HL-60/S4 treated with retinoic acid at 250 ng/mL for 4 days and 3 days (cell line): Measurements from ENCODE around the gene TNFRSF11A.

Source experiments
- in situ Hi-C: fragments of 300-500 bp; cut with MboI; formaldehyde crosslinking; loops from 2 replicates; pipeline ENCODE4 v1.7.0; 2022; ENCODE audit warnings: low sequenced_read_pairs

The TNFRSF11A gene

DNA sequence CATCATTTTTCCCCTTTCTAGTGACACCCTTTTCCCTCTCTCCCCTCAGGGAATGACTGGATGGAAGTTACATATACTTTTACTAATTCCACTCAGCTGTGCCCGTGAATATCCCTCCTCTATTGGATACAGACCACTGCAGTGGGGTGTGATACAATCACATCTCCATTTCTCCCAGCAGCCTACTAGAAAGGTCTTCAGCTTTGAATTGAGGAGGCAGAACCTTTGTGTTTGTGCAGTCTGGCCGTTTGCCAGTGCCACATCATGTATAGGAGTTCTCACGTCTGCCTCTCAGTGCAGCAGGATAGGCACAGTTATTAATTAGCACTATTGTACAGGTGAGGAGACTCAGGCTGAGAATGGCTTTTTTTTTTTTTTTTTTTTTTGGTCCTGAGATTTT lies 16.4 kb downstream of the TNFRSF11A start:
- in situ Hi-C loops = no loop called here

DNA sequence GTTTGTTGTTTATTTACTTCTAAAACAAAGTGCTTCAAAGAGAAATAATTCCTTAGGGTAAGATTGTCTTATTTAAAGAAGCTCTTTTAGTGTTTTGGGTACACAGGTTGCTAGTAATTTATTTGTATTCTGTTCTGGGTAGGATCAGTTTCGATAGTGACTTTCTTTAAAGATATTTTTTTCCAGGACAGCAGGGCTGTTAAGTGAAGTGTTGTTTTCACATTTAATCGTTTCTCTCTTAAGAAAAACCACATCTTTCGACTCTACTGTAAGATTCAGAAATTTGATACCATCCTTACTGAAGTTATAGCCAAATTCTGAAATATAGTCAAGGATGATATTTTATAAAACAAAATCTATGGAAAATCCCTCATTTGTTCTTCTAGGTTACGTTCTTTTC lies 17.8 kb downstream of the TNFRSF11A start:
- in situ Hi-C loops = no loop called here

DNA sequence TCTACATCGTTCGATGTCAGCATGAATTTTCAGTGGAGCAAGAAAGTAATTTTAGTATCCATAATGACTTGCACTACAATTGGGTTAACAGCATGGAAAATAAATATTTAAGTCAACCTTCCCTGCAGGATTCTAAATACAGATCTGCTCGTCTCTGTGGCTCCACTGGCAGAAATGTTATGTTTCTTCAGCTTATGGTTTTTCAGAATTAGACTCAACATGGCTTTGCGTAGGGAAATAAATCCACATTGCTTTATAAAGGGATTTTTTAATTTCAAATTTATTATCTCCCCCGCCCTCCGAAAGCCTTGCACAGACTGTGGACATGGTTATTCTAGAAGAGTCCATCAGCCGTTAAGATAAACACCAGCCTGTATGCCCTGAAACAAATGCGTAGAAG lies 18.2 kb downstream of the TNFRSF11A start:
- in situ Hi-C loops = no loop called here

DNA sequence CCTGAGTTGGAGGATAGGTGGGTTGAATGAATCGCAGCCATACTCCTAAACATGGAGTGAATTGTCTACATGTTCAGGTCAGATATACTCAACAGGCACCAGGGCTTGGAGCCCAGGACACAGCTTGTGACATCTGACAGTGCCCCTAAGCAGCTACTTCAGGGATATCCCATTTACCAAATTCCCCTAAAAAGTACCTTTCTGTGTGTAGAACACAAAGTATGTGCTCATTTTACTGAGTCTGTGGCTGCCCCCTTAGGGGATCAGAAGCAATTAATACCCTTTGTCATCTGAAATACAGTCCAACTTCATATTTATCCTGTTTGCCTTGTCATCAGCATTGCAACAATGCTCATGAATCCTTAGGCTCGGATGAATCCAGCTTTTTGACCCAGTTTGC lies 20.8 kb downstream of the TNFRSF11A start:
- in situ Hi-C loops = no loop called here

DNA sequence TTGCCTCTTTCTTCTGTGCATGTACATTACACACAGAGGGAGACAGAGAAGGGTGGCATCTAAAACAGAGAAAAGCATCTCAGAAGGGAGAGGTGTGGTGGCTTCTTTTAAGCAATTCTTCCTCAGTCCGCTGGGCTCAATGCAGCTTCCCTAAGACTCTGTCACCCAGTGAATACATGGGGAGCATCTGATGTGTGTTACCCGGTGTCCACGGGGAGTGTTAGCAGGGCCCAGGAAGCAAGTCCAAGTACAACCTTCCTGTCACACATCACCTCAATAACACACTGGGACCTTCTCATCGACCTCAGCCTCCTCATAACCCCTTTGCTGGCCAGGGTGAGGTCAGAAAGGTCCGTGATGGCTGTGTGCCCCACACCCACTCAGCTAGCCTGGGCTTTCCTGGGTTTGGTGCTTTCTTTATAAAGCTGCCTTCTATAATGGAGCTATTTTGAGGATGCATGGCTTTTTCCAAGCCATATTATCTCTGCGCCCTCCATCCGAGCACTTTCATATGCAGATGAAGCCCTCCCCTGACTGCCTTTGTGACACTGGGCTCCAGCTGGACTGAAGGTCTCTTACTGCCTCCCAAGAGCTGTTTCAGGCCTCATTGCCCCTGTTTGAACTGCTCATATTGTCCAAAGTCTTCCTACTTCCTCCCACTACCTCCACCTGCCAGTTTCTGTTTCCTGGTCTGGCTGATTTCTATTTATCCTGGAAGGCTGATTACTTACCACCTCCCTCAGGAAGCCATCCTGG lies 21.4 kb downstream of the TNFRSF11A start:
- in situ Hi-C loops = no loop called here

DNA sequence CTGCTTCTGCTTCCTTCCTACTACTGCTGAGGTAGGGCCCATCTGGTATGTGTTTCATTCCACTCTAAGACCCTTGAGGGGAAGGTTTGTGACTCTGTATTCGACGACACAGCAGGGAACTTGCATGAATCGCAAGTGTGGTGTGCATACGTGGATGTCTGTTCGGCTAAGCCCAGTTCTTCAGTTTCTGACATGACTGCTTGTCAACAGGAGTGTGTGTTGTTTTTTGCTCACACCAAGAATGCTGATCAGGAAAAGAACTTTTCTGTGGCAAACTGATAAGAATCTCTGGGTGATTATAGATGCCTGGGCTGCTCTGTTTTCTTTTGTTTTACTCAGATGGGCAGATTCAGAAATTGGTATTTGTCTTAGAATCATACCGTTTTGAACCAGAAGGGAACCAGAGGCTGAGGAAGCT lies 22.0 kb downstream of the TNFRSF11A start:
- in situ Hi-C loops = no loop called here

DNA sequence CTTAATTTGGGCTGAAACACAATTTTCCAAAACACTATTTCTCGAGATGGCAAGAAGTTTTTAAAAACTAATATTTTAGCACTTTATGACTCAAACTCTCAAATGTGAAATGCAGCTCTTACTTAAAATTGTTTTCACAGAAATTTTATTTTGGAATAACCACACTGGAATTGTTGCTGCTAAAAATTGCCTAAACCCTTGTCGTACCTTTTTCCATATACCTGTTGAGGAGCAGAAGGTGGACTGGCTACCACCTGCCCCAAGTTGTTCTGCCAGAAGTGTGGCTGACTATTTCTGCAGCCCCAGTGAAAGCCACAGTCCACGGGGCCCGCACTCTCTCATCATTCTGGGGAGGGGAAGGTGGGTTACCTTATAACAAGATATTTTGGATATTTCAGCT lies 23.4 kb downstream of the TNFRSF11A start:
- in situ Hi-C loops = no loop called here

DNA sequence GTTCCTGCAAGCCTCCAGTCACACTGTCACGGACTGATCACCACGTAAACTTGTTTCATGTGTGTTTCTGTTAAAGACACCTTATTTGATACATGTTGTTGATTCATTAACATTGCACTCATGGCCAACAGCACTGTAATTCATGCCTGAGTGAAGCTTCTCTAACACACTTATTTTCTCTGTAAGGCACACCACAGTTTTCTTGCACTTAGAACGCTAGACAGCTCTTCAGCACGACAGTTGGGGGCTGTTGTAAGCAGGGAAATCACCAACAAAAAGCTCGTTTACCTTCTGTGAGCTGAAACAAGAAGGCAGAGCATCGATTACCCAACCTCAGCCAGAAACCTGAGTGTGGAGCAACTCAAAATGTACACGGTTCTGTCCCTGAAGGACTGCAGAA lies 28.1 kb downstream of the TNFRSF11A start:
- in situ Hi-C loops = no loop called here

DNA sequence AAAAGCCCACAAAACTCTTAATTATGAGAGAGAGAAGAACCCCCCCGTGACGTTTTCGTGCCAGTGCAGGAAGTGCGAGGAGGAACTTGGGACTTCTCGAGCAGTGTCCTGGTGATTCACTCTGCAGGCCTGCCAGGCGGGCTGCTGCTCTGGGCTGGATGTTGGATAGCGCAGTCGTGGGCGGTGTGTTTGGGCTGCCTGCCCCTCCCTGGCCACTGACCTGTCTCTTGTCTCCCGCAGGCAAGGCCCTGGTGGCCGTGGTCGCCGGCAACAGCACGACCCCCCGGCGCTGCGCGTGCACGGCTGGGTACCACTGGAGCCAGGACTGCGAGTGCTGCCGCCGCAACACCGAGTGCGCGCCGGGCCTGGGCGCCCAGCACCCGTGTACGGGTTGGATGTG lies 29.0 kb downstream of the TNFRSF11A start:
- in situ Hi-C loops = no loop called here

DNA sequence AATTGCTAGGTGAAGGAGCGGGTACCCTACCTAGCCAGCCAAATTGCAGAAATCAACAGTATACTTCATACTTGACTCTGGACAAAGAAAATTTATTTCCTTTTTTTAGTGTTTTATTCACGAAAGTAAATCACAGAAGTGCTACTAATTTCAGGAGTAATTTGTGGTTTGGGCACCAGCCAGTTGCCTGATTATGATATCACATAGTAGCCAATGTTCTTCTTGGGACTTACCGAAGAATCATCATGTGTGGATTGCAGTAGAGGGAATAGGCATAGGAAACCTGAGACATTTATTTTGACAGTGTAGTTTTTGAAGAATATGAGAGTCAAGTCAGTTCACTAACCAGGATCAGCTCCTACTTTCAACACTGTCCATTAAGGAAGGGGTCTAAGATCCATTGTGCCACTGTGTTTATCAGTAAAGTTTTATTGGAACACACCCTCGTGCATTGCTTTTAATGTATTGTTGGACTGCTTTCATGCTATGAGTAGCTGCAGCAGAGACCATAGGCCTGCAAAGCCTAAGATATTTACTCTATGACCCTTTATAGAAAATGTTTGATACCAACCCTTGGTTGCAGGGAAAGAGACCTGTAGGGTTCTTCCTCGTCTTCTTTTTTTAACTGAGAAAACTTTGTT lies 32.1 kb downstream of the TNFRSF11A start:
- in situ Hi-C loops = no loop called here

DNA sequence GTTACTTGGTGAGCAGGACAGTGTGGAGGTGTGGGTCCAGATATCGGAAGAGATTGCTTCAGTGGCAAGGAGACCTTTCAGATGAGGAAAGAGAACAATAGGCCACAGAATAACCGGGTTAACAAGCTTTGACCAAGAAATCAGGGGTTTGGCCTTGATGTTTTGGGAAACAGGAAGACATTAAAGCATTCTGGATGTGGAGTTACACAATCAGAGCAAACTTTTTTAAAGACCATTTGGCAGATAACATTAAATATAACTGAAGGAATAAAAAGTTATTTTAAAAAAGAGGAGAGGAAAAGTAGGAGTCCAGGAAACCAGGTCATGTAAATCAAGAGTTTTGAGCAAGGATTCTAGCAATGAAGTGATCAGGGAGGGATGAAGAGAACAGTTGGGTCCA lies 35.7 kb downstream of the TNFRSF11A start:
- in situ Hi-C loops = no loop called here

DNA sequence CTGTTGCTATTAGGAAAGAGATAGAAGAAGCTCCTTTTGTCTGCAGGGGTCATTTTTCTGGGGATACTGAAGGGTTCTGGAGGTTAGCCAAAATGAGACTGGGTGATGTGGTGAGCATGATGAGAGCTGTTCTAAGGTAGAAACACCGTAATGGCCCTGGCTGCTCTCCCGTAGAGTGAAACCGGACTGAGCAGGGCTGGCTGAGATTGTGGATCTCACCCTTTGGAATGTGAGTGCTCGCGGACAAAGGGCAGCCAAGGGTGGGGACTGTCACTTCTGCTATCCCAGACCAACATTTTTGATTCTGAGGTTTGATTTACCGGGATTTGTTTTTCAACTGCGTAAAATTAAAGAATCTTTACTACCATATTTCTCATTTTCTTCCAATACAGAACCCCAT lies 36.2 kb downstream of the TNFRSF11A start:
- in situ Hi-C loops = no loop called here

DNA sequence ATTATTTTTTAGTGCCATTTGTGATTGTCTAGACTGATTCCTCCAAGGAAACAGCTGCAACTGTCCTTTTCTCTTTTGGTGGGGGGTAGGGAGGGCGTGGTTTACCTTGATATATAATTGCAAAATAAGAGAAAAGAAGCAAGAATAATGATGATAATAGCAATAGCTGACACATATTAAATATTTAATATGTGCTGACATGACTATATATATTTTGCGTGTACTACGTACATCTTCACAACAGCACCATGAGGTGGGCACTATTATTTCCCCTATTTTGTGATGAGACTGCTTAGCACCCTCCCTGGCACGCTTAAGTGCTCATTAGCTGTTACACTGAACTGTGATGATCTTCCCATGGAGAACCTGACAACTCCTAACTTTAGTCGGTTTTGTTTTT lies 39.4 kb downstream of the TNFRSF11A start:
- in situ Hi-C loops = no loop called here

DNA sequence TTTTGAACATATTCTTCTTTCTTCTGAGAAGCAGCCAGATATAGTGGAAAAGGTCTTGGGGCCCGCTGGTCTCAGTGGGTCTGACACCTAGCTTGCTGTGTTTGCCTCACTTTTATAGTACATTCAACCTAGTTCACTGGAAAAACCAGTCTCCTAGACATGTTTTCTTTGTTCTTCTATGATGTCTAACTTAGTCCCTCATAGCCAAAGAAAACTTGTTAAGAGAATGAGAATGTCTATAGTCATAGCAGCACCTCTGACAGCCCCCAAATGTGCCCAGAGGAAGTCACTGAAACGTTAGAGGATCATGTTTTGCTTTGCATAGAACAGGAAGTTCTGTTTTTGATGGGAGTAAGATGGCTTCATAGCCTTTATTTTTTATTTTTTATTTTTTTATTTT lies 40.3 kb downstream of the TNFRSF11A start:
- in situ Hi-C loops = no loop called here

DNA sequence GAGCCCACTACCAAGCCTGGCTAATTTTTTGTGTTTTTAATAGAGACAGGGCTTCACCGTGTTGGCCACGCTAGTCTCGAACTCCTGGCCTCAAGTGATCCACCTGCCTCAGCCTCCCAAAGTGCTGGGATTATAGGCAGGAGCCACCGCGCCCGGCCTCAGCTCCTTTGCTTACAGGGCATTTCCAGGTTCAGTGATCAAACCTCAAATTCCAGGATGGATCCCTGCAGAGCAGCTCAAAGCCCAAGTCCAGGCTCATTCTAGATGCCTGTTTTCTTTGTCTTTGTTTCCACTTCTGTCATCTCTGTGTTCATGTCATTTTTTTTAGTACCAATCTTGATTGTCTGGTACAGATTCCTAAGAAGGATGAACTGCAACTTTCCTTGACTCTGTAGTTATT lies 41.9 kb downstream of the TNFRSF11A start:
- in situ Hi-C loops = no loop called here

DNA sequence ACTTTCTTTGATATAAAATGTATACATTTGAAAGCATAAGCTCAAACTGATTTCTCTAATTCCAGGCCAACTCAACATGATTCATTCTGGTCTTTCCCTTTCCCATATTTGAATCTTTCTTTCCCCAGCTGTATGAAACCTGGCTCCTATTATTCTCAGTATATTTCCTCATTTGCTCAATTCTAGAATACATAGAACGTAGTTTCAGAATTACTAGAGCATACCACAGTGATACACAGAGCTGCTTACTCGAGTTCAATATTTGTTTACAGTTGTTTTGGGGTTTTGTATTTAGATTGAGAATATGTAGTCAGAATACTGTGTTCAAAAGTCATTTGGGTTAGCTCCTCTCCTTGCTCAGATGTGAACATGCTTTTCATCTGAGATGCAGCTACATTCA lies 43.0 kb downstream of the TNFRSF11A start:
- in situ Hi-C loops = no loop called here

DNA sequence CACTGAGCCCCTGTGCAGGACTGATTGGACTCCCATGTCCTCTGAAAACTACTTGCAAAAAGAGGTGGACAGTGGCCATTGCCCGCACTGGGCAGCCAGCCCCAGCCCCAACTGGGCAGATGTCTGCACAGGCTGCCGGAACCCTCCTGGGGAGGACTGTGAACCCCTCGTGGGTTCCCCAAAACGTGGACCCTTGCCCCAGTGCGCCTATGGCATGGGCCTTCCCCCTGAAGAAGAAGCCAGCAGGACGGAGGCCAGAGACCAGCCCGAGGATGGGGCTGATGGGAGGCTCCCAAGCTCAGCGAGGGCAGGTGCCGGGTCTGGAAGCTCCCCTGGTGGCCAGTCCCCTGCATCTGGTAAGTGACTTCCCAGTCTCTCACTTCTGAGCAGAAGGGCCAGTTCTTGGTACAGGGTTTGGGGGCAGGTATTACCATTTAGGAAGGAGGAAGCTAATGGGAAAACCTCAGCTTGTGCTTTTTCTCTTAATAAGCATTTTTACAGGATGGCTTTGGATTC lies 44.1 kb downstream of the TNFRSF11A start:
- in situ Hi-C loops = no loop called here

DNA sequence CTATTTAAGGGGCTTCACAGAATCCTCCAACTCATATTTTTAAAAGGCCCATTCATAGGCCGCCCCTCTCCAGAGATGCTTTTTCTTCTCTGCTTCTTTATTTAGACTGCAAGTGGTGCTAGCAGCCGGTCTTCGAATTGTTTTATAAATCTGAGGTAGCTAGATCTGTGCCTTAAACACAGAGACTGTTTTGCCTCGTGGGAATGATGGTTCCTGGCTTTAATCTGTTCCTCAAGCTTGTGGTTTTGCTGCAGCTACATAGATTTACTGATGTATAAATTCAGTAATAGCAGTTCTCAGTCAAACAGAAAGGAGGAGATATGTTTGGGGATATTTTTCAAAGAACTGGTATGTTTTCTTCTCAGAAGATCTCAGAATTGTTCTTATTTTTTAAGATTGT lies 45.3 kb downstream of the TNFRSF11A start:
- in situ Hi-C loops = no loop called here

DNA sequence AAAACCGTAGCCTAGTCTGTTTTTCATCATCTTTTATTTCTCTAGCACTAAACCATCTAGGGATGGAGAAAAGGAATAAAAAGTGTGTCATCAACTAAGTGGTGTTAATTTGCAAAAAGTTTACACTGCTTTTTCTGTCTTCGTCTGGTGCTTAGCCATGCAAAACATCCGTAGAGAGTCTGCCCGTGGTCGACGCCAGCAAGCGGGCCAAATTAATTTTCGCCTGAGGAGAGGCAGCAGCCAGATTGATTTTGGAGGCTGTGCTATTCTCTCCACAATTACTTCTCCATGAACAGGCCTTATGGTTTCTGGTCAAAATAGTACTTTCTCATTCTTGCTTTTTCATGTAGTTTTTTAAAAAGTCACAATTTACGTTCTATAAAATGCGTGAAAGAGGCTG lies 46.3 kb downstream of the TNFRSF11A start:
- in situ Hi-C loops = no loop called here

DNA sequence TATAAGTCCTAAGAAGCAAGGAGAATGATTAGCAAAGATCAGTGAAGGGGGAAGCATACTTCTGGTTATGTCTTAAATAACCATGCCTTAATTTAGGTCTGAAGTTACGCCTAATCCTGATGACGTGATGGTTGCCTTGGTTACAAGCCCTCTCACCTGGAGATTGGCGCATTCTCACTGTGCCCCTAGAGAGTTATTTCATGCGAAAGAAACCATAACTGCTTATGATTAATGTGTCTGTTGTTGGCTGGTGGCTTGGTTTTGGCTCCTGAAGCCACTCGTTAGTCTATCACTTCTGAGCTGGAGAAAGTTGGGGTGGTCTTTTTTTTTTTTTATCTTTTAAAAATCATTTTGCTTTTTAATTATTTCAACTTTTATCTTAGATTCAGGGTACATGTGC lies 47.0 kb downstream of the TNFRSF11A start:
- in situ Hi-C loops = no loop called here

DNA sequence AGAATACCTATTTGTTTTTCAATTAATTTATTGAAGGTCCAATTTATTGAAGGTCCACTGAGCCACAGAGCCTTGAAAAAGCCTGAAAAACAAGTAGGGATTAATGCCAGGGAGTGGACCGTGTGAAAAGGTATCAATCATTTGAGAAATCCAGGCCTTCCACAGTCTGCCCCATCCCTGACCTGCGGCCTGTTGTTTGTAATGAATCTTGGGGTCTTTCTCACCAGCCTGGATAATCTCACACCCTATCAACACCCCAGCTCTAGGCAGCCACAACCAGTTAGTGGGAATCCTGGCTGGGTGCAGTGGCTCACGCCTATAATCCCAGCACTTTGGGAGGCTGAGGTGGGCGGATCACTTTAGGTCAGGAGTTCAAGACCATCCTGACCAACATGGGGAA lies 47.8 kb downstream of the TNFRSF11A start:
- in situ Hi-C loops = no loop called here

DNA sequence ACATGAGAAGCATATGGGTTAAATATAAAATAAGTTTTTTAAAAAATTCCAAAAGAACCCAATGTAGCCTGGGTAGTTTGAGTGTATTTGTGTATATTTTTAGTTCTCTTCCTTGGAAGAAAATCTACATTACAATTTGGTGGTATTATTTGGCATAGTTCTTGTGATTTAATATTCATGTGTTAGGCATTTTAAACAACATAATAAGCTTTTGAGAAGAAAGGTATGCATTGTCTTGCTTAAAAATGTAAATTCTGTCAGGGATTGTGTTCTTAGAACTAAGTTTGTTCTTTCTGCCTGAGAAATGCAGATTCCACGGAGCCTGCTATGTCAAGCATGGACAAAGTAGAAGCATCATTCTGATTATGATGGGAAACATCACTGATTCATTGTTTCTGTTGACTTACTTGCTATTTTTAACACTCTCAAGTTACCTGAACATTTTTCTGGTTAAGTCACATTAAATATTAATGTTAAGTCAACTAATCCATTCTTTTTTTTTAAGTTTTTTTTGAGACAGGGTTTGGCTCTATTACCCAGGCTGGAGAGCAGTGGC lies 49.4 kb downstream of the TNFRSF11A start:
- in situ Hi-C loops = no loop called here
